NCI-H187 treated with DMSO at 0.1 percent for 48 hours (cell line): Measurements from ENCODE around the gene AGO4.

Source experiments
- DNase-seq: peaks from one replicate; lab custom pipeline; 2025; lab: John Stamatoyannopoulos, UW

AGO4 gene

DNA sequence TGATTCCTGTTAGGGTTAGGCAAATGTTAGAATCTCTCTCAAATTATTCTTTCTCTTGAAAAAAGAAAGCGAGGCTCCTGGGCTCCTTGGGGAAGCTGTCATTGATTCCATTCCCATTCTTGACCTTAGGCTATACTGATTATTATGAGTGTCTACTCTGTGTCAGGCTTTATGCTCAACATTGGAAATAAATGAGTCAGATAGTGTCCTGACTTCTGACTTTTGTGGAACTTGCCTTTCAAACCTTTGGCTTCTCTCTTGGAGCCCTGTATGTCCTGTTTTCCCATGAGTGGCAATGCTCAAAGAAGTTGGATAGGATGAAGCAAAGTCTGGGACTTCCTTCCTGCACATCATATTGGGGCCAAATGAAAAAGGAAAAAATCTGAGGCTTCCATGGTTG, 86.8 kb downstream of the AGO4 start:
- no peak for DNase-seq

DNA sequence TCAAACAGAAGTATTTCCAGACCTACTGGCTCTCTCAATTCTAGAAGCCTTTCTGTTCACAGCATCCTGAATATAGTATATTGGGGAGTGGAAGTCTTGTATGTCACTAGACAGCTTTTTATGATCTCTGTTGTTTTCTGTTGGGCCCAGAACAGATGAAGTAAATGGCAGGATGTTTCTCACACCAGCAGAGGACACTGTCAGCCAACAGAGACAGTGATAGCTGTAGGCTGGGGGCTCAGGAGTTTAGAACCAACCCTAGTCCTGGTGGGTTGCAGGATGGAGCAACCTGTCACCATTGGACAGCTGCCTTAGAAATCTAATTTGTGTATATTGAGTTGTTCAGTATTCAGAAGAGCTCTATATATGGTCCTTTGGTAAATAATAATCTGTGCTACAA, 92.1 kb downstream of the AGO4 start:
- no peak for DNase-seq

DNA sequence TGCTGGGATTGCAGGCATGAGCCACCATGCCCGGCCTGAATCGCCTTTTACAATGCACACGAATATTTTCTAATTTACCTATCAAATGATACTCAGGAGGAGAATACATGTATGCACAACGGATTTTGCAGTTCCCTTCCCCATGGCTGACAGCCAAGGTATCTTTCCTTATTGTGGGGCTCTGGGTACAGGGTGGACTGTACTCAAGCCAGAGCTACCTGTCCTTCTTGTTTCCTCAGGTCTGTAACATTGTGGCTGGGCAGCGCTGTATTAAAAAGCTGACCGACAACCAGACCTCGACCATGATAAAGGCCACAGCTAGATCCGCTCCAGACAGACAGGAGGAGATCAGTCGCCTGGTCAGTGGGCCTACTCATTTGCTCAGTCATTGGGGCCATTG, 93.4 kb downstream of the AGO4 start:
- DNase-seq: no peak

DNA sequence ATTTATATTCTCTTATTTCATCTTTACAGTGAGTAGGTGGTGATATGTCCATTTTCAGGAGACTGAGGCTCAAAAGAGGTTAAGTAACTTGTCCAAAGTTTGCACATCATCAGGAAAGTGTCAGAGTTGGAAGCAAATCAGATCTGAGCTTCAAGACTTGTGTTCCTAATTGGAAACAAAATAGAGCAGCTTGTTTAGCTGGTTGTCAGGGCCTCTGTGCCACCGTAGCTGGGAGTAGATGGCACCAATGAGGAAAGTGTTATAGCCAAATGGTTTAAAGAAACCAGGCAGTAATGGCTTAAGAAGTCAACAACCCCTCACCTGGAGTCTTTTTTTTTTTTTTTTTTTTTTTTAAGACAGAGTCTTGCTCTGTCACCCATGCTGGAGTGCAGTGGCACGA, 94.9 kb downstream of the AGO4 start:
- no peak for DNase-seq
